ENCODE data around the gene TNMD. TPM values are rescaled to one million over a fixed set of nuclear protein-coding genes. Genes with fewer than 3 reads are reported as not detected.
A peak's percentile ranks its signal among the peaks of the same experiment; 100 is the strongest.

The TNMD gene
- total RNA-seq, 1 experiment from 2014 or later = not detected

DNA sequence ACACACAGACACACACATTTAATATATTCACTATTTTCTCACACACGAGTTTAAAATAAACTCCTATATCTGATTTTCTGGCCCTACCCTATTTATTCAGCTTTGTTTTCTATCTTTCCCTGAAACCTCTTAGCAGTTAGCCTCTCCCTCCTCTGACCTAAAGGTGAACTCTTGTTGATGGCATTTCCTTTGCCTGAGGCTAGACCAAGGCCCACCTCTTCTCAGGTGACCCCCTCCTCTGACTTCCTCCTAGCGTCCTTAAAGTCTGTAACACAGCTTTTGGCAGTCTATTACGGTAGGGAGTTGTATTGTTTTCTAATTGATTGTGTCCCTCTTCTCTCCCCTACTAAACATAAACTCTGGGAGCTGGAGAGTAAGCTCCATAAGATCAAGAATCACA, 57.6 kb downstream of the TNMD start:
- DNase-seq (peak; percentile 44), ATAC-seq (no peak)
- TF ChIP-seq EZH2phosphoT487 (IDR thresholded peaks at IDR 0.05; ENCODE audit: borderline replicate concordance, low read length) (no peak), EZH2 (IDR thresholded peaks at IDR 0.05; ENCODE audit: low read length, unreplicated experiment) (no peak)
- TF ChIP-seq, protein P1, sequence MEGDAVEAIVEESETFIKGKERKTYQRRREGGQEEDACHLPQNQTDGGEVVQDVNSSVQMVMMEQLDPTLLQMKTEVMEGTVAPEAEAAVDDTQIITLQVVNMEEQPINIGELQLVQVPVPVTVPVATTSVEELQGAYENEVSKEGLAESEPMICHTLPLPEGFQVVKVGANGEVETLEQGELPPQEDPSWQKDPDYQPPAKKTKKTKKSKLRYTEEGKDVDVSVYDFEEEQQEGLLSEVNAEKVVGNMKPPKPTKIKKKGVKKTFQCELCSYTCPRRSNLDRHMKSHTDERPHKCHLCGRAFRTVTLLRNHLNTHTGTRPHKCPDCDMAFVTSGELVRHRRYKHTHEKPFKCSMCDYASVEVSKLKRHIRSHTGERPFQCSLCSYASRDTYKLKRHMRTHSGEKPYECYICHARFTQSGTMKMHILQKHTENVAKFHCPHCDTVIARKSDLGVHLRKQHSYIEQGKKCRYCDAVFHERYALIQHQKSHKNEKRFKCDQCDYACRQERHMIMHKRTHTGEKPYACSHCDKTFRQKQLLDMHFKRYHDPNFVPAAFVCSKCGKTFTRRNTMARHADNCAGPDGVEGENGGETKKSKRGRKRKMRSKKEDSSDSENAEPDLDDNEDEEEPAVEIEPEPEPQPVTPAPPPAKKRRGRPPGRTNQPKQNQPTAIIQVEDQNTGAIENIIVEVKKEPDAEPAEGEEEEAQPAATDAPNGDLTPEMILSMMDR (conservative IDR thresholded peaks at IDR 0.05; ENCODE audit: low read depth, low read length) = no peak
- Histone ChIP-seq H3K79me2 (ENCODE audit: low read length) (0 out of 2 replicates have a peak, but pooled peaks cover 5% of the 10 kb centered on the region), H2AFZ (ENCODE audit: low read length) (peak overlapping the region; percentile 23; the same call in 1 of the 2 replicates), H3K4me1 (ENCODE audit: insufficient read depth, low read length) (peaks cover 55% of the 10 kb centered on the region), H3F3A (ENCODE audit: low read length, unreplicated experiment) (no peaks in the 10 kb centered on the region), H3K4me3 (ENCODE audit: low read length) (no peak overlapping the region), H3K36me3 (ENCODE audit: low read depth, low read length) (no peaks in the 10 kb centered on the region), H3K27me3 (ENCODE audit: low read length) (no peaks in the 10 kb centered on the region), H3K9me3 (ENCODE audit: low read length) (no peaks in the 10 kb centered on the region), H4K20me1 (ENCODE audit: low read length) (no peaks in the 10 kb centered on the region), H3K27ac (ENCODE audit: low read length) (no peak overlapping the region), H3K4me2 (ENCODE audit: low read length) (peak overlapping the region; percentile 25; the same call in 1 of the 2 replicates), H3K9ac (ENCODE audit: low read length) (no peak overlapping the region), H3K9me2 (replicated peaks; ENCODE audit: low read length) (no peaks in the 10 kb centered on the region)
- BruUV-seq (replicated peaks) = no TSS peak
- ChIA-PET CTCF (no interaction called here), POLR2A (ENCODE audit: unreplicated experiment) (no interaction called here)
- intact Hi-C loops (cut with micrococcal nuclease) = no loop called here

DNA sequence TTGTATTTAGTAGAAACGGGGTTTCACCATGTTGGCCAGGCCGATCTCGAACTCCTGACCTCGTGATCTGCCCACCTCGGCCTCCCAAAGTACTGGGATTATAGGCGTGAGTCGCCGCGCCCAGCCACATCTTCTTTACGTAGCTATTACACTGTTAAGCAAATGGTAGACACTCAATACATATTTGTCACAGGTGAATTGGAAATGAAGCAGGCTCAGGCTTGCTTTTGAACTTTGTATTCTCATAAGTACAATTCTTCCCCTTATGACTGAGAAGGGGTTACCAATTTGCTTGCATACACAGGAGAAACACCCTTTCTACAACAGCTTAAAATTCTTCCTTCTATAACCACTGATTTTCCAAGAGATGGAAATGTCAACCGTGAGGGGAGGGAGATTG, 58.5 kb downstream of the TNMD start:
- Histone ChIP-seq H2AFZ (ENCODE audit: low read length) (peak overlapping the region; percentile 35; the same call in 1 of the 2 replicates), H3K4me2 (ENCODE audit: low read length) (peak overlapping the region; percentile 79), H3K36me3 (ENCODE audit: low read depth, low read length) (no peaks in the 10 kb centered on the region), H3K9me2 (replicated peaks; ENCODE audit: low read length) (no peaks in the 10 kb centered on the region), H4K20me1 (ENCODE audit: low read length) (no peaks in the 10 kb centered on the region), H3K27ac (ENCODE audit: low read length) (peak overlapping the region; percentile 71), H3K4me1 (ENCODE audit: insufficient read depth, low read length) (peaks cover 64% of the 10 kb centered on the region), H3K4me3 (ENCODE audit: low read length) (peak overlapping the region; percentile 29; the same call in 1 of the 2 replicates), H3K9me3 (ENCODE audit: low read length) (no peaks in the 10 kb centered on the region), H3F3A (ENCODE audit: low read length, unreplicated experiment) (no peaks in the 10 kb centered on the region), H3K9ac (ENCODE audit: low read length) (no peak overlapping the region), H3K27me3 (ENCODE audit: low read length) (no peaks in the 10 kb centered on the region), H3K79me2 (ENCODE audit: low read length) (0 out of 2 replicates have a peak, but pooled peaks cover 5% of the 10 kb centered on the region)
- no peak for ATAC-seq
- CTCF ChIA-PET = no interaction called here
- intact Hi-C loops (cut with micrococcal nuclease) = no loop called here
- POLR2A ChIA-PET (ENCODE audit: unreplicated experiment) = no interaction called here
- DNase-seq = no peak
- no TSS peak for BruUV-seq (replicated peaks)
- TF ChIP-seq EZH2 (IDR thresholded peaks at IDR 0.05; ENCODE audit: low read length, unreplicated experiment) = no peak

DNA sequence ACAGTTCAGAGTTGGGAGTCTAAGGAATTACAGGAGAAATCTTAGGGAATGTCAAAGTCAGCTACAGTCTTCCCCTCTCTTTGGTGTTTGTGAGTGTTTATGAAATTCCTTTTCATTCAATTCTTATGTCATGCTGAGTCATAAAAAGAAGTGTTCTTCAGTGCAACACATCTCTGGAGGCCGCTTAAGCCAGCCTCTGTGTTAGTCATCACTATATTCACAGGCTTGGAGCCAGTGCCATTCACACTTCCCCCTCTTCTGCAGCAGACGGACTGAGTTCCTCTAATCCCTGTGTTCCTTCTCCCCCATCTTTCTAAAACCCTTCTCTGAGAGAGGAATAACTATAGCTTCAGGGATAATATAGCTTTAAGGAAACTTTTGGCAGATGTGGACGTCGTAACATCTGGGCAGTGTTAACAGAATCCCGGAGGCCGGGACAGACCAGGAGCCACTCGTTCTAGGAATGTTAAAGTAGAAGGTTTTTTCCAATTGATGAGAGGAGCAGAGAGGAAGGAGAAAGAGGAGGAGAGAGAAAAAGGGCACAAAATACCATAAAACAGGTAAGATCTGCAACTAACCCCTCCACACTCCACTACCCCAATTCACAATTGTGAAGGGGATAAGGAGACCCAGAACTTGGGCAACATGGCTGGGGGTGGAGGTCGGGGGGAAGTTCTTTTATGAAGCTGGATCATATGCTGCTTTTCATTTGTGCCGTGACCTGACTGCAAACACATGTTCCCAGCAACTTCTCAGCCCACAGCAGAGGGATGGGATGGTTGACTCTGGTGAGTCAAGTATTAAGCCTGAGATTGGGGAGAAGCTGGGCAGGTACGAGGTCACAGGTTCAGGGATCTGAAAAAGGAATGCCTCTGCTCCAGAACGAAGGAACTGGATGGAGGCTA, 59.5 kb downstream of the TNMD start, which contains the start of gene SRPX2:
TSS of gene SRPX2 (plus strand) at position 244 of the 905 bp plus-strand sequence. CDS start 2,124 bp downstream, outside the sequence.
- Histone ChIP-seq H3F3A (ENCODE audit: low read length, unreplicated experiment) (peaks cover 6% of the 10 kb centered on the region), H3K27me3 (ENCODE audit: low read length) (no peaks in the 10 kb centered on the region), H3K4me2 (ENCODE audit: low read length) (peak within 1 kb of the TSS; percentile 79), H3K4me3 (ENCODE audit: low read length) (peak within 1 kb of the TSS; percentile 56), H3K79me2 (ENCODE audit: low read length) (0 out of 2 replicates have a peak, but pooled peaks cover 5% of the 10 kb centered on the region), H4K20me1 (ENCODE audit: low read length) (no peaks in the 10 kb centered on the region), H2AFZ (ENCODE audit: low read length) (peak within 1 kb of the TSS; percentile 35; the same call in 1 of the 2 replicates), H3K9ac (ENCODE audit: low read length) (peak within 1 kb of the TSS; percentile 28; the same call in 1 of the 2 replicates), H3K36me3 (ENCODE audit: low read depth, low read length) (no peaks in the 10 kb centered on the region), H3K27ac (ENCODE audit: low read length) (peak within 1 kb of the TSS; percentile 71), H3K9me3 (ENCODE audit: low read length) (no peaks in the 10 kb centered on the region), H3K4me1 (ENCODE audit: insufficient read depth, low read length) (peaks cover 74% of the 10 kb centered on the region), H3K9me2 (replicated peaks; ENCODE audit: low read length) (no peaks in the 10 kb centered on the region)
- ATAC-seq (peak; percentile 97), DNase-seq (peak; percentile 88)
- CTCF ChIA-PET = no interaction called here
- POLR2A ChIA-PET (ENCODE audit: unreplicated experiment) = no interaction called here
- intact Hi-C loops (cut with micrococcal nuclease) = no loop called here
- no peak for TF ChIP-seq EZH2phosphoT487 (IDR thresholded peaks at IDR 0.05; ENCODE audit: borderline replicate concordance, low read length)
- no TSS peak for BruUV-seq (replicated peaks)

Measured in PC-3 (cell line).